Stromal cell of bone marrow (primary cell): ENCODE data around the gene MPST.
A peak's percentile ranks its signal among the peaks of the same experiment; 100 is the strongest.

Experiments
- DNase-seq: peaks from one replicate; pipeline ENCODE4 v3.0.0-alpha.2; 2012; ENCODE audit warnings: low read depth

The MPST gene

DNA sequence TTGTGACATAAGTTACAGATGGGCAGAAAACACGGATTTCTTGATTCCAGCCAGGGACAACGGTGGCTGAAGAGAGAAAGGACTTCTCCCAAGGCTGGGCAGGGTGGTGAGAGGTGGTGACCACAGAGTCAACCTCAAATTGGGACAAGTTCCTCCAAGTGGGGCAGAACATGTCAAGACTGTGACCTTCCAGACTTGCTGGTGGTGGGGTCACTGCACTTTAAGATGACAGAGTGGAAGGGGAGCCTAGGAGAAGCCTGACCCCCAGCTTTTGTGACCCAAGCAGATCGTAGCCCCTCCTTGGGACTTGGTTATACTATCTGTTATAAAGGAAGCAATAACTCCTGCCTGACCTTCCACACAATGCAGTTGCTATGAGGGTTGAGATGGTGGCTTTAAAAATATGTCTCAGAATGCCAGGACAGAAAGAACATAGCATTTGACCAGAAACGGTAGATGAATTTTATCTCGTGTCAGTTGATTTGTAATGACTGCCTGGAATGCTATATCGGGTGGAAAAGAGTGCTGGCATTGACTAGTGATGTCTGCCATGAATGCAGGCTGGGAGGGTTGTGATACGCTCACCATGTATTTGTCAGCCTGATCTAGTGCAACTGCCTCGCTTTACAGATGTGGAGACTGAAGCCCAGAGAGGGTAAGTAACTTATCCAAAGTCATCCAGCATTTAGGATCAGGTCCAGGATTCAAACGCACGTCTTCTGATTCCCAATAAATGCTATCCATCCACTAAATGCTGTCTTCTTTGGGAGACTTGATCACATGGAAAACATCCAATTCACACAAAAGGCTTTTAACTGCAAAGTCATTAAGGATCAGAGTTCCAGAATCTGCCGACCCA is 18.6 kb upstream of the MPST start:
- no peak for DNase-seq

DNA sequence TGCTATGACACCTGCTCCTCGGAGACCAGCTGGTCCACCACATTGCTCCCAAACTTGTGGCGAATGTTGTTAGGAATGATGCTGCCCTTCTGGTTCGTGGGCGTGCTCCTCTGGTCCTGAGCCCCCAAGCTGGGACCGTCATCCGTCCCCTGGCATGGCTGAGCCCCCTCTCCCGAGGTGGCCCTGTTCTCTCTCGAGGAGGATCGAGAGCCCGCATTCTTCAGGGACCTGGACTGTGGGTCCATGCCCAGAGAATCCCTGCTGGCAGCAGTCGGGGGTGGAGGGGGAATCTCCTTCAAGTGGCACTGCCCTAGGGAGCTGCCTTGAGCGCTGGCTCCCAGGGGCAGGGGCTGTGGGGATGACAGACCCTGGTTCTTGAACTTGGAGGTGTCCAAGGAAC is 17.7 kb upstream of the MPST start:
- no peak for DNase-seq

DNA sequence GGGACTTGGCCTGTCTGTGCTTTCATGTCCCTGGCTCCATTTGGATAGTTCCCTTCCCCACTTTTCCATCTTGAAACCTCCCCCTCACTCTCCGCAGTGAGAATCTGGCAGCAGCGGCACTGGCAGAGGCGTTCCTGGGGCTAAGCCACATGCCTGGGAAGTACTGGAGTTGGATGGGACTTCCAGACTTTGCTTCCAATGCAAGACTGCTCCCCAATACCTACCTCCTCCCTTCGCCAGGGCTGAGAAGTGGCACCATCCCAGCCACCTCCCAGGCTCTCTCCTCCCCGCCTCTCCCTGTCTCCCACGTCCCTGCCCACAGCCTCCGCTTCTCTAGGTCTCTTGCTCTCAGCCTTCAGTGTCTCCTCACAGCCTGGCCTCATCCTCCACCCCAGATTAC is 16.9 kb upstream of the MPST start:
- no peak for DNase-seq

DNA sequence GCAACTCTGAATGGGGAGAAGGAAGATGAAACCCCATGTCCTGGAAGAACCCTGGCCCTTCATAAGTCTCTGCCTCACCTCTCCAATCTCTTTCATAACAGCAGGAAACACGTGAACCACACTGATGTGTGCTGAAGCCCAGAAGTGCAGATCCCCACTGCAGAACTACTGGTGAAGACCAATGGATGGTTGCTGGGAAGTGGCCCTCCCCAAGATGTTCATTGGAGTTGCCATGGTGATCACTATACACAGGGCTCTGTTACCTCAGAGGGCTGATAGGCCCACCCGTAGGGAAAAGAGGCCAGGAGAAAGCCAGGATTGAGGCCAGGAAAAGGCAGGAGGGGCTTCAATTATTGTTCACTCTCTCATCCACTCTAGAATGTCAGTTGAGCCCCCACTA is 11.9 kb upstream of the MPST start:
- DNase-seq = no peak

DNA sequence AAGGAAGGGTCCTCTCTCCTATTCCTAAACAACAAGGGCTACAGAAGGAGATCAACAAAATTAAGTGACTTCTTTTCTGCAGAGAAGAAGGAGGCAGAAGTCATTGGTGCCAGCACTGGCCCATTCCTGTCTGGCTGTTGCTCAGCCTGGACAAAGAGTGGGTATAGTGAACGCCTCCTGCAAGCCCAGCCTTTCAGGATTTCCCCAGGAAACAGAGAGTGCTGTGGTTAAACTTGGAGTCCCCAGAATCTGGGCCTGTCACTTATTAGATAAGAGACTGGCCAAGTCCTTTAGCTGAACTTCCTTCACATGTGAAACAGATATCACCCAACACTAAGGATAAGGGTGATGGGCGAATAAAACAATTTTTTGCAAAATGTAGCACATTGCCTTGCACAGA is 11.2 kb upstream of the MPST start:
- no peak for DNase-seq

DNA sequence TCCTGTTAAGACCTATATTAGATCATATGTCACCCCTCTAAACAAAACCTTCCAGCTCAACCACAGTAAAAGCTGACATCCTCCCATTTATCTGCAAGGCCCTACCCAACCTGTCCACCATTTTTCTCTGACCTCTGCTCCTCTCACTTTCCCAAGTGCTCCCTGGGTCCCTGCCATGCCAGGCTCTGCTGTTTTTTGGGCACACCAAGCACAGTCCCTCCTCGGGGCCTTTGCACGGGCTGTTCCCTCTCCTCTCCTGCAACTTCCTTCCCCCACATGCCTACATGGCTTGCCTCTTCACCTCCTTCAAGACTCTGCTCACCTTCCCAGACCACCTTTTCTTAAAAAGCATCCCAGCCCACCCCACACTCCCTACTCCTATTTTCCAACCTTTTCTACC is 10.1 kb upstream of the MPST start:
- DNase-seq = no peak

DNA sequence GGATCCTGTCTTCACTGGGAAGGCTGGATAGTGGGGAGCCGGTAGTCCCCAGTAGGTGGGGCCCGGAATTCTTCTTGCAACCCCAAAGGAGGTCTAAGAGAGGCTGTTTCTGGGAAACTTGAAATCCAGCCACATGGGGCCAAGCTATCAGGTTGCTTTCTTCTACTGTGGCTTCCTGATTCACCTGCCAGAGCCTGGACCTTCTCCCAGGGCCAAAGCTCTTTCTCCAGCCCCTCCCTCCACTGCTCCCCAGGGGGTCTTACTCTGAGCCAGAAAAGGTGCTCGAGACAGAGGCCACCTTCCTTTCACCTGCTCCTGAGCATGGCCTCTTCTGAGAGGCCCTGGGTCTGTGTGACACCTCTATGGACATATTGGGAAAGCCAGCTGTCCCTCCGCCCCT is 9.4 kb upstream of the MPST start:
- DNase-seq = no peak

DNA sequence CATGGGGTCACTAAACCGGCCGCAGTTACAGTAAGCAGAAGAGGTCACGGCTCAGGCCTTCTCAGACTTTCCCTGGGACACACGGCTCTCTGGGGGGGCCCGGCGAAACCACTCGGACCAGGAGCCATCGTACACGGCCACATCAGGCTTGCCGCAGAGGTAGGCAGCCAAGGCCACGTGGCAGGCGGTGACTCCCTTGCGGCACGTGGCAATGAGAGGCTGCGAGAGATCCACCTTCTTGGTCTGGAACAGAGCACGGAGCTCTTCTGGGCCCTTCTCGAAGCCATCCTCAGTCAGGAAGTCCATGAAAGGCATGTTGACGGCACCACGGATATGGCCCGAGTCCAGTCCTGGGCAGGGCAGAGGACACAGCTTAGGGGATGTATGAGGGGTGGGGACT is 8.6 kb upstream of the MPST start:
- DNase-seq = no peak

DNA sequence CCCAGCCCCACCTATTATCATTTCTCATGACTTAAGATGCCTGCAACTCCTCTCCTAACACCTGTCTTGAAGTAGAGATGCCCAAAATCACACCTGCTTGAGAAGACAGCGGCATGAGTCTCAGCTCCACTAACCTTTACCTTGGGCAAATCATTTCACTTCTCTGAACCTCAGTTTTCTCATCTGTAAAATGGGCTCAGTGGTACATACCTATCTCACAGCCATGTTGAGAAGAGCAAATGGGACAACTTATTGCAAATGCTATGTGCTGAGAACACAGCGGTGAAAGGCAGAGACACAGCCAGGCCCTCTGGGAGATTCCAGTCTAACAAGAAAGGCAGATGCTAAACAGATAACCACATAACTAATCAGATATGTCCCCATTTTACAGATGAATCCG is 8.1 kb upstream of the MPST start:
- DNase-seq = no peak

DNA sequence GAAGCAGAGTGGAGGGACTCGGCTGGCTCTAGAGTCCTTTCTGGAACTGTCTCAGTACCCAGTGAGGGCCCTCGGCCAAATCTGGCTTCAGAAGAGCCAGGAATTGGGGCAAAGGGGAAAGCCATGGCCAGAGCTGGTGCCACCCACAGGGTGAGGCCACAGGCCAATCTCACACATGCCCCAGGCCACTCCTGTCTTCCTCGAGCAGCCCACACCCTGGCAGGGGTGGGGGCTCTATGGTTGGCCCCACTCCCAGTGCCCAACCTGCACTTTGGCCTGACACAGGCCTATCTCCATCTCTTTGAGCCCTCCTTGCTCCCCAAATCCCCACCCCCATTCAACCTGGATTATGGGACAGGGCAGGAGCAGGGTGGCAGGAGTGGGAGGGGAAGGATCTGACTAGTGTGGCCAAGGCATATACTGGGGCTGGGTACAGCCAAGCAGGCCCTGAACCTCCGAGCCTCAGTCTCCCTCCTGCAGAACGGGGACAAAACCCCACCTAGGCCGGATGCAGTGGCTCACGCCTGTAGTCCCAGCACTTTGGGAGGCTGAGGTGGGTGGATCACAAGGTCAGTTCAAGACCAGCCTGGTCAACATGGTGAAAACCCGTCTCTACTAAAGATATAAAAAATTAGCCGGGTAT is 7.2 kb upstream of the MPST start:
- no peak for DNase-seq

DNA sequence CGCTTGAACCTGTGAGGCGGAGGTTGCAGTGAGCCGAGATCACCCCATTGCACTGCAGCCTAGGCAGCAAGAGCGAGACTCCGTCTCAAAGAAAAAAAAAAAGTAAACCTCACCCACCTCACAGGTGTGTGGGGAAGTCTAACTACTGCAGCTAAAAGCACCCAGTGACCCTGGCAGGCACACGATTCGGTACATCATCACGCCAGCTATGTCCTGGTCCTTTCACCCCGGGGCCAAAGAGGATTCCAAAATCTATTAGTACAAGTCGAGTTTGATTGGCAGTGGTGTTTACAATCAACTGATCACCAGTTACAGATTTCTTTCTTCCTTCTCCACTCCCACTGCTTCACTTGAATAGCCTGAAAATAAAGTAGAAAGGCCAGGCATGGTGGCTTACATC is 6.6 kb upstream of the MPST start:
- no peak for DNase-seq

DNA sequence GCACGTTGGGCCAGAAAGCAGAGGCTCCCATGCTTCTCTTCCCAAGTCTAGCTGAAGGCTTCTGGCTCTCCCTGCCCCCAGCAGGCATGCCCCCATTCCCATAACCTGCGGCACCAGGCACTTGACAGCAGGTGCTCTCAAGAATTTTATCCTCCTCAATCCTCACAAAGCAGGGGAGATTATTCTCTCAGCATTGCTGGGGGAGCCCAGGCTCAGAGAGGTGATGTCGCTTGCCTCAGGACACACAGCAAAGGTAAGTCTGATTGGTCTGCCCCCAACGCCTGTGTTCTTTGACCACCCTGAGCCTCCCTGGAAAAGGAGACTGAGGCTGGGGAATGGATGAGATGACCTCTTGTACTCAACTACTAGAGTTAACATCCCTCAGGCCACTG is 5.1 kb upstream of the MPST start:
- DNase-seq = no peak

DNA sequence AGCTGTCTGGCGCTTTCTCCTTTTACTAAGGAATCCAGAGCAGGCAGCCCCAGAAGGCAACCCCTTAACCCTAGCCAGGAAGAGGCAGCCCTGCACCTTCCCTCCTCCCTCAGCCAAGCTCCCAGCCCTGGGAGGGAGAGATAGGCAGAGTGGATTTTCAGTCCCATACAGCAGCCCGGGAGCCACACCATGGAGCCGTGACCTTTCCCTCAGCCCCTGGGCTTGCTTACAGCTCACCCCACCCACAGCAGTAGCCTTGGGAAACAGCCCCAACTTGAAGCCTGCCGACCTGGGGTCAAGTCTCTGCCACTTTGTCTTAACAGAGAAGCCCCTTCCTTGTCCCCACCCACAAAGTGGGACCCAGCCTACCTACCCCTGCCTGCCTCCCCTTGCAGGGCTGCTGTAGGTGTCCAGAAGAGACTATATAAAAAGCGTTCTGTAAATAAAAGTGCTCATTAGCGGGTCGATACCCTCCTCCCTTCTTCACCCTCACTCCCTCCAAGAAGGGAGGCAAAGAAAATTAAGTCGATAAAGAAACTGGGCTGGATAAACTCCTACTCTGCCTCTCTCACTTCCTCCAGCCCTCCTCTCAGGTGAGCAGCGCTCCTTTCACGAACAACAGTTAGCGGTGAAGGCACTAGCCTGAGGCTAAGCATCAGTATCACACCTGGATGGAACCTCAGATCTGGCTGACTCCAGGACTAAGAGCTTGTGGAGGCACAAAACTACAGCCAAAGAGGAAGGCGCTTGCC is 4.5 kb upstream of the MPST start:
- DNase-seq = no peak

DNA sequence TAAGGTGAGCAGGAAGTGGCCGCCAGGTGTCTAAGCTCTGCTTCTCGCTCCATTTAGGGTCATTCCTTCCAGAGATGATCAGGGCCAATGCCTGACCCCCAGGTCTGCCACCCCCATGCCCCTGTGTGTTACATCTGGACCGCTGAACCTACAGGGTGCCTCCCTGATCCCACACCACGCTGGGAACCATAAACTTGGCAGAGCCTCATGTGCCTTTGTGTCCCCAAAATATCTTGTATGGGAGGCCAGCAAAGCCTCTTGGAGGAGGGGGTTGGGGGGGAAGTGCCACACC is 4.0 kb upstream of the MPST start:
- no peak for DNase-seq

DNA sequence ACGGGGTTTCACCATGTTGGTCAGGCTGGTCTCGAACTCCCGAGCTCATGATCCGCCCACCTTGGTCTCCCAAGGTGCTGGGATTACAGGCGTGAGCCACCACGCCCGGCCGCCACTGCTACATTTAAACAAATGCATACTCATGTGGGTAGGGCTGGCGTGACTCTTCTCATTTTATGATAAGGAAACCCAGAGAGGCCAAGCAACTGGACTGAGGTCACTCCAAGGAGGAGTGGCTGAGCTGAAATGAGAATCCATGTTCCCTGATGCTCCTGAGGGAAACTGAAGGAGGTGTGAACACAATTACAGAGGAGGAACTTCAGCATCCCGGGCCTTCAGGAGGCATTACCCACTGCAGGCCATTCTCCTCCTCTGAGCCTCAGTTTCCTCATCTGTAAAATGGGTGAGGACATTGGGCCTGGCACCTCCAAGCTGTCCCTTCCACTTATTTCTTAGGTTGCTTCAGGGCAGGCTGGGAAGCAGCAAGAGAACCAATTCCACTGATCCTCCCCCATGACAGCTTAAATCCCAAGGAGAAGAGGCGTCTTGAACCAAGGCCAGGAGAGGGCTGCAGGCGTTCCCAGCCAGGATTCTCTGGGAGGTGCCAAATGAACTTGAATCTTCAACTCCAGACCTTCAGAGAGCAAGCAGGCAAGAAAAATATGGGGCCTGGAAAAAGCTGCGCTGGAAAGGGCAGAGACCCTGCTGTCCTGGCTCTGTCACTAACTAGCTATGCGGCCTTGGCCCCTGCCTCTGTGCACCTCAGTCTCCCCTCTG is 3.2 kb upstream of the MPST start:
- no peak for DNase-seq

DNA sequence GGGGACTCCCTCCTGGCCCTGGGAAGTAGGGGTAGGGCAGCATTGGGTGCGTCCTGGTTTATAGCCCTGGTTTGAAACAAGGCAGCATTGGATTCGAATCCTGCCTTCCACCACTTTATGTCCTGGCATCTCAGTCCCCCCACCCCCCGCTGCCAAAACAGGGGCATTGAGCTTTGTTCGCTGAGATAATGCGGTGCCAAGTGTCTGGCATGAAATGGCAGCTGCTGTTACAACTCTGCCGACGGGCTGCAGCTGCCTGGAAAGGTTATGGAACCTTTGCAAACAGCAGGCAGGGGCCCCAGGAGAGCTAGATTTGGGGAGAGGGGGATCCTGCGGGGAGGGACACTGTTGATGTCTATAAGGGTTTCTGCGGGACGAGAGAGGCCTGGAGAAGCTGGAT is 2.2 kb upstream of the MPST start:
- DNase-seq = no peak

DNA sequence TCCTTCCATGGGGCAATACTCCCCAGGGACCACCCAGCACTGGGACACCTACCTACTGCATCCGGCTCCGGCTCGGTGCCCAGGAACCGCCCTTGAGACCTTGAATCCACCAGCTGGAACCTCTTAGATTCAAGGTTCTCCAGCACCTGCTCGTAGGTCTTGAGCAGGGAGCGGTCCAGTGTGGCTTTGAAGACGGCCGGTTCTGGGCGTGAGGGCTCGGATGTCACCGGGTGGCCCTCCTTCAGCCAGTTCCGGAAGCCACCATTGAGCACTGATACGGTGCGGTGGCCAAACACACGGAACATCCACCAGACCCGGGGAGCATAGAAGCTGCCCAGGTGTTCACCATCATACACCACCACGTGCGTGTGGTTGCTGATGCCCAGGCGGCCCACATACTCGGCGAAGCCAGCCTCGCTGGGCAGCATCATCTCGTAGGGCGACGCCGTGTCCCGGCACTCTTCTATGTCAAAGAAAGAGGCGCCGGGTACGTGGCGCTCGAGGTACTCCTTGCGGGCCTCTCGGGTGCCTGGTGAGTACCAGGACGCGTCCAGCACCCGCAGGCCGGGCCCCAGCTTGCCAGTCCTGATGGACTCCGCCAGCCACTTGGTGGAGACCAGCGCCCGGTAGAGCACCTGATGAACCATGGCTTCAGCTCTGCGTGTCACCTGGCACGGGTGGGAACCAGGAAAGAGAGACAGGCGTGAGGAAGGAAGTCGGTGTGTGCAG is 1.3 kb upstream of the MPST start:
- no peak for DNase-seq

DNA sequence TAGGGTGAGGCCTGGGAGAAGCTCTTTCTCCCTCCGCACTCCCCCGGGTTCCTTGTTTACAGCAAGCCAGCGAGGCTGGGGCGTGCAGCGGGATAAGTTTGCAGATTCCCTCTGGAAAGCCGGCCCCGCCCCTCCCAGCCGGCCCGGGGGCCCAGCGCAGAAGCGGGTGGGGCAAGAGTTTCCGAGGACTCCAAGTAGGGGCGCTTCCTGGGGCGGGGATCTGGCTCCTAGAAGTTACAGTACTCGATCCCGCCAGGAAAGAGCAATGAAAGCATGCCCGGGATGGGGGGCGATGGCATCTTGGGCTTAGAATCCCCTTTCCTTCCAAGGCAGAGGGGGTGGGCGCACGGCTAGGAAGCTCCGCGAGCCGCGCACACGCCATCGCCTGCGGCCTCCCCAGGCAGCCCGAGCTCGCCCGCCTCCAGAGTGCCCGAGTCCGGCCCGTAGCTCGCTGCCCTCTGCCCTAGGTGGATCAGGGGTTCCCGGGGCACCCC is 680 bp upstream of the MPST start:
- peak; percentile 13 for DNase-seq

DNA sequence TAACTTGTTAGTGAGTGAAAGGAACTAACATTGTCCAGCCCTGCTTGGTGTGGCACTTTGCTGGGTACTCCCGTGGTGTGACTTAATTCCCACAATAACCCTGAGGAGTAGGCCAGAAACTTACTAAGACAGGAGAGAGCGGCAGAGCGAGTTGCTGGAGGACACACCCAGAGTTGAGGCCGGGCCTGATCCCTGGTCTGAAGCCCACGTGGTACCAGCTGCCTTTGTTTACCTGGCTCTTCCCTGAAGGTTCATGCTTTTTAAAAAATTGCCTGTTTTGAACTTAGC is 594 bp downstream of the MPST start:
- peak; percentile 26 for DNase-seq

DNA sequence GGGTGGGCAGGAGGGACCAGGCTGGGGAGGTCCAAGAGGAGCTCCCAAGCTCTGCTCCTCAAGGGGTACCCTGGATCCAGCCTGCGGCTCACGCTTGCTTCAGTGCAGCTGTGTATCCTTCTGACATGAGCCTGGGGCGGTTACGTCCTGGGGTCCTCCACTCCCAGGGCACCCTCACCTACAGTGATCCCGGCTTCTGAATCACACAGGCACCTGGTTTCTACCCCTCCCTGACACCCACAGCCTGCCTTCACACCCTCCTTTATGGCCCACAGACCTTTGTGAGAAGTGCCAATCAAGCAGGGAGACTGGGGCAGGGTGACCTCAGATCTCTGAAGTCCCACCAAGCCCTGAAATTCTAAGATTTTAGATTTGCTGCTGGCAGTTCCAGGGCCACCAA is 1.5 kb downstream of the MPST start:
- no peak for DNase-seq

DNA sequence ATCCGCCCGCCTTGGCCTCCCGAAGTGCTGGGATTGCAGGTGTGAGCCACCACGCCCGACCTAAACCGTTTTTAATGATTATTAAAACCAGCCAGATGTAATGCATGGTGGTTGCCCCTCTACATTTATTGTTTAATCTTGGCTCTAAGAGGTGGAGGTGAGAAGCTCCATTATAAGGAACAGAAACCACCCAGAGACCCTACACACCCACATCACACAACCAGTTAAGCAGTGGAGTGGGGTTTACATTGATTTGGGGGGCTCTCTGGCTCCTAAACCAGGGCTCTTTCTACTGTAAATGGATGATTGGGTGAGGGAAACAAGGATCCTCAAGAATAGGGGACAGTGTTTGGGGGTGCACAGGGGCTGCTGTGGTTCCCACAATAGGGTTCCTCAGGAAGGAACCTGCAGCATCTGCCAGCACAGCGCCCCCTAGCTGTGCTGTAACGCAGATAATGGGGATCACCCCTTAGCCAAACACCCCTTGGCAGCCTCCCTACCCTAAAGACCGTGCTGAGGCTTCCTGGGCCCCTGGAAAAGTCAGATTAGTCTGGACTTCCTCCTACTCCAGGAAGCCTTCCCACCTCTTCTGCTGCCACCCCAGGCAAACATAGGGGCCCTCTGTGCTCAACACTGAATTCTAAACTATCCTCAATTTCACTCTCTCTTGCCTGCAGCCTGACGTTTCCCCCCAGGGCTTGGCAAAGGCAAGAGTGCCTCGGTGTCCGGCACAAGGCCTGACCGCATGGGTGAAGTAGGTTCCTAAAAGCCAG is 2.4 kb downstream of the MPST start:
- no peak for DNase-seq
